Measurements from ENCODE around the gene IPO4. TPM values are rescaled to one million over a fixed set of nuclear protein-coding genes. Genes with fewer than 3 reads are reported as not detected.

The IPO4 gene
- total RNA-seq, 1 donor from 2014 or later: 59.3 TPM

DNA sequence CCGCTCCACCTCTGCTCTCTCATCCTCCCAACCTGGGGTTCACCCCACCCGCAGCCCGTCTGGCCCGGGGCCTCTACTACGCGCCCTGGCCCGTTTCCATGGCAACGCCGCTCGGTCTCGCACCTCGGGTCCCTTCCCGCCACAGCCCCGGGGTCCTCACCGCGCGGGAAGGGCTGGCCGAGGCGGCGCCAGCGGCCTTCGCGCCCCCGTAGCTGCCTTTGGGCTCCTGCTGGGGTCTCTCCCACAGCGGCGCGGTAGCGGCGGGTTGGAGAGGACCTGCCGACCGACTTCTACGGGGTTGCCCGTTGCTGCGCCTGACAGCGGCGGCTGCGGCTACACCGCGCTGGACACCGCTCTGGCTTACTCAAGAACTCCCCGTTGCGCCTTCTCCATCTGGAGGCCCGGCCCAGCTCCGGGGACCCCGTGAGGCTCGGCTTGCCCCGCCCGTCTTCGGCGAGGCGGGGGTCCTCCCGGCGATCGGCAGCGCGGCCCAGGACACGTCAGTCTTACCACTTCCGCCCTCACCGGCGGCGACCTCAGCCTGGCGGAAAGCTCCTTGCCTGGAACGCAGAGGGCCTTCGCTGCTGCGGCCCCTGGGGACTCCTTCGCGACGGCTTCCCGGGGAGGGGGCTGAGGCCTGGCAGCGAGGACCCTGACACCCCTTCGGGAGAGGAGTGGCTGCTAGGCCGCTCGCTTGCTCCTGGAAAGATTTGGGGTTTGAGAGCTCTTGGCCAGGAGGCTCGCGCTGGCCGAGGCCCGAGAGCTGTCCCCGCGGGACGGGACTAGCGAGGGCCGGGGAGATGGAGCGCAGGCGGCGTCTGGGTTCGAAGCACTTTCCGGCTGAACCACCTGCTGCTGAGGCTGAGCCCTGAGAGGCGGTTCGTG is 6.8 kb upstream of the IPO4 start, which contains the start of gene TM9SF1:
Gene TM9SF1 (minus strand): TSS at position 256 of the 885 bp plus-strand sequence. CDS start 422 bp downstream, outside the sequence.
- Histone ChIP-seq H3K27me3 (ENCODE audit: control insufficient read depth, insufficient read depth, low read length) (no peaks in the 10 kb centered on the region), H3K36me3 (ENCODE audit: control insufficient read depth, insufficient read depth, low read length) (peaks cover 3% of the 10 kb centered on the region), H3K4me3 (ENCODE audit: low read depth, low read length) (peak within 1 kb of the TSS; percentile 92)
- DNase-seq (ENCODE audit: low read depth): peak; percentile 48
- no peak for TF ChIP-seq CTCF (IDR thresholded peaks at IDR 0.05; ENCODE audit: insufficient read depth, low read length, poor library complexity, severe bottlenecking)

DNA sequence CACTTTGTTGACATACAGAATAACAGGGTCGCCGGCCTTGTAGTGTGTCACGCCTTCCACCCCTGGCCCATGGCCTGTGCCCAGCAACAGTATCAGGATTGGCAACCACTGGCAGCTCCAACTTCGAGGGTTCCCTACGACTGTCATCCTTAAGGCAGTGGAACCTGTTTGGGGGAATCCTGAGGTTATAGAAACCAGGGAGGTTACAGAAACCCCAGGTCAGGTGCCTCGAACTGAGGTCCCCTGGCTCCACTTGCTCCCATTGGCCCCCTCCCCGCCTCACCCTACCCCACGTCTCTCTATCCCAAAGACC is 6.2 kb upstream of the IPO4 start:
- peaks cover 3% of the 10 kb centered on the region for H3K36me3 ChIP-seq (ENCODE audit: control insufficient read depth, insufficient read depth, low read length)
- H3K27me3 ChIP-seq (ENCODE audit: control insufficient read depth, insufficient read depth, low read length): no peaks in the 10 kb centered on the region
- H3K4me3 ChIP-seq (ENCODE audit: low read depth, low read length): peak overlapping the region; percentile 92
- TF ChIP-seq CTCF (IDR thresholded peaks at IDR 0.05; ENCODE audit: insufficient read depth, low read length, poor library complexity, severe bottlenecking): no peak
- DNase-seq (ENCODE audit: low read depth): no peak

- no peaks in the 10 kb centered on the region for H3K27me3 ChIP-seq (ENCODE audit: control insufficient read depth, insufficient read depth, low read length)
- peaks cover 3% of the 10 kb centered on the region for H3K36me3 ChIP-seq (ENCODE audit: control insufficient read depth, insufficient read depth, low read length)
- no peak for DNase-seq (ENCODE audit: low read depth)
- peak overlapping the region; percentile 92 for H3K4me3 ChIP-seq (ENCODE audit: low read depth, low read length)
- TF ChIP-seq CTCF (IDR thresholded peaks at IDR 0.05; ENCODE audit: insufficient read depth, low read length, poor library complexity, severe bottlenecking): no peak
Observed at GRCh38 chr14:24194186-24194872, 5.7 kb upstream of the IPO4 start.

- H3K36me3 ChIP-seq (ENCODE audit: control insufficient read depth, insufficient read depth, low read length): peaks cover 3% of the 10 kb centered on the region
- no peak for DNase-seq (ENCODE audit: low read depth)
- no peak for TF ChIP-seq CTCF (IDR thresholded peaks at IDR 0.05; ENCODE audit: insufficient read depth, low read length, poor library complexity, severe bottlenecking)
- H3K27me3 ChIP-seq (ENCODE audit: control insufficient read depth, insufficient read depth, low read length): no peaks in the 10 kb centered on the region
- H3K4me3 ChIP-seq (ENCODE audit: low read depth, low read length): no peak overlapping the region
Observed at GRCh38 chr14:24192933-24193332, 4.3 kb upstream of the IPO4 start.

DNA sequence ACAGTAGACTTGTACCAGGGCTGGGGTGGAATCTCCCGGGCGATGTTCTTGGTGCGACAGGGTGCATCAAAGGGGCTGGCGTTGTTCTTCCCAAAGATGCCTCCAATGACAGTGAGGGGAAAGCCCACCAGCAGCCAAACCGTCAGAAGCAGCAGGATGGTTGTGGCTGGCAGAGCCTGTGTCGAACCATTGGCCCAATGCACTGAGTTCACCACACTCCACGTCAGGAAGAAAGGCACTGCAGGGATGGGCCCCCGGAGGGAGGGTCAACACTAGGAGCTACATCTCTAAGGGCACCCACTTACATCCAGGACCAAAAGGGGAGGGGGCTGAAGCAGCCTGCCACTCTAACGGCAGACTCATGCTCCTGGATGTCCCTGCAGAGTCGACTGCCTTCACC is 1.8 kb upstream of the IPO4 start:
- no peak overlapping the region for H3K4me3 ChIP-seq (ENCODE audit: low read depth, low read length)
- no peak for TF ChIP-seq CTCF (IDR thresholded peaks at IDR 0.05; ENCODE audit: insufficient read depth, low read length, poor library complexity, severe bottlenecking)
- H3K27me3 ChIP-seq (ENCODE audit: control insufficient read depth, insufficient read depth, low read length): no peaks in the 10 kb centered on the region
- DNase-seq (ENCODE audit: low read depth): no peak
- peaks cover 4% of the 10 kb centered on the region for H3K36me3 ChIP-seq (ENCODE audit: control insufficient read depth, insufficient read depth, low read length)
